Retinal pigment epithelial cell (primary cell): ENCODE results near the gene SLC16A8.

Experiments
- DNase-seq: peaks from one replicate; pipeline ENCODE4 v3.0.0-alpha.2; 2010; ENCODE audit warnings: low read depth
- H3K4me3 ChIP-seq: 2 replicates; pipeline ENCODE4 v1.5.1; 2011; ENCODE audit warnings: mild to moderate bottlenecking, low read length, control low read depth, moderate library complexity
- TF ChIP-seq, protein P1 (sequence below): conservative IDR thresholded peaks from 2 replicates; pipeline ENCODE4 v1.5.1; 2011; ENCODE audit warnings: low read depth, low read length, control low read depth, inconsistent platforms

Gene SLC16A8

DNA sequence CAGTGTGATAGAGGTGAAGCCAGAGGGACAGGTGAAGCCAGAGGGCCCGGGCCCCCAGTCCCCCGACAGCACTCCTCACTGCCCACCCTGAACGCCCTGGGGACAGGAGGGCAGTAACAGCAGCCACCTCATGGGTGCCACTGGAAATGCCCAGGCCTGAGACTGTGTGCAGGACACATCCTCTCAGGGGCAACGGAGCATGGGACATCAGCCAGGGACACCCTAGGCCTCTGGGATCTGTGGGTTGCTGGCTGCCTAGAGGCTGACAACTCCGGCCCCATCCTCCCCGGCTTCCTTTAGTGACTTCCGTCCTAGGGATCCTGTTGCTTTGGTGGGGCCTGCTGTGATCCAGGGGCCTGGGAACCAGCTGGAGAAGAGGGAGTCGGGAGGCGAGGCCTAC lies 43.9 kb upstream of the SLC16A8 start:
- TF ChIP-seq, protein P1, sequence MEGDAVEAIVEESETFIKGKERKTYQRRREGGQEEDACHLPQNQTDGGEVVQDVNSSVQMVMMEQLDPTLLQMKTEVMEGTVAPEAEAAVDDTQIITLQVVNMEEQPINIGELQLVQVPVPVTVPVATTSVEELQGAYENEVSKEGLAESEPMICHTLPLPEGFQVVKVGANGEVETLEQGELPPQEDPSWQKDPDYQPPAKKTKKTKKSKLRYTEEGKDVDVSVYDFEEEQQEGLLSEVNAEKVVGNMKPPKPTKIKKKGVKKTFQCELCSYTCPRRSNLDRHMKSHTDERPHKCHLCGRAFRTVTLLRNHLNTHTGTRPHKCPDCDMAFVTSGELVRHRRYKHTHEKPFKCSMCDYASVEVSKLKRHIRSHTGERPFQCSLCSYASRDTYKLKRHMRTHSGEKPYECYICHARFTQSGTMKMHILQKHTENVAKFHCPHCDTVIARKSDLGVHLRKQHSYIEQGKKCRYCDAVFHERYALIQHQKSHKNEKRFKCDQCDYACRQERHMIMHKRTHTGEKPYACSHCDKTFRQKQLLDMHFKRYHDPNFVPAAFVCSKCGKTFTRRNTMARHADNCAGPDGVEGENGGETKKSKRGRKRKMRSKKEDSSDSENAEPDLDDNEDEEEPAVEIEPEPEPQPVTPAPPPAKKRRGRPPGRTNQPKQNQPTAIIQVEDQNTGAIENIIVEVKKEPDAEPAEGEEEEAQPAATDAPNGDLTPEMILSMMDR = no peak
- H3K4me3 ChIP-seq = no peak overlapping the region
- no peak for DNase-seq

GRCh38 chr22:38126928-38127668 lies 43.1 kb upstream of the SLC16A8 start:
- no peak overlapping the region for H3K4me3 ChIP-seq
- TF ChIP-seq, protein P1 = no peak
- no peak for DNase-seq

GRCh38 chr22:38125751-38126201 lies 41.8 kb upstream of the SLC16A8 start:
- DNase-seq = no peak
- TF ChIP-seq, protein P1 = no peak
- H3K4me3 ChIP-seq = no peak overlapping the region

GRCh38 chr22:38125038-38125610 lies 41.1 kb upstream of the SLC16A8 start:
- TF ChIP-seq, protein P1 = no peak
- no peak for DNase-seq
- no peak overlapping the region for H3K4me3 ChIP-seq

- no peak overlapping the region for H3K4me3 ChIP-seq
- no peak for DNase-seq
- TF ChIP-seq, protein P1 = peak; percentile 0
Measured at GRCh38 chr22:38124236-38124974, 40.4 kb upstream of the SLC16A8 start.

- TF ChIP-seq, protein P1 = no peak
- no peak overlapping the region for H3K4me3 ChIP-seq
- no peak for DNase-seq
Measured at GRCh38 chr22:38122616-38123015, 38.6 kb upstream of the SLC16A8 start.
